Lower leg skin (tissue), 4 donors: ENCODE results near the gene PANK4. TPM values are rescaled to one million over a fixed set of nuclear protein-coding genes. Genes with fewer than 3 reads are reported as not detected.
"Not testable (repeated sequence)": the region's sequence is repeated elsewhere in the genome, so short reads cannot be mapped to it uniquely, and the experiment has no call there.

Experiments
- DNase-seq, 2 donors: peaks; one replicate each; pipeline ENCODE4 v3.0.0-alpha.2; 2019; ENCODE audit warnings: low spot score in 2 of 2
- H3K4me3 ChIP-seq: fragments of 200-600 bp; sonication (generic); 2 replicates; pipeline ENCODE4 v1.5.1; 2017; ENCODE audit warnings: mild to moderate bottlenecking, low read depth; ENCODE audit not compliant: poor library complexity, severe bottlenecking
- CTCF ChIP-seq, 3 donors: fragments of 450-650 bp; IDR thresholded peaks; one replicate each; pipeline ENCODE4 v1.5.1; 2016; ENCODE audit warnings: antibody characterized with exemption in 3 of 3, mild to moderate bottlenecking in 3 of 3, moderate library complexity in 2 of 3
- POLR2A ChIP-seq, 2 donors: fragments of 450-650 bp; IDR thresholded peaks; one replicate each; pipeline ENCODE4 v1.6.1; 2016 to 2017; ENCODE audit warnings: antibody characterized with exemption in 2 of 2, mild to moderate bottlenecking in 1 of 2, moderate library complexity in 1 of 2
- WGBS, 2 donors: methylation state at CpG; one replicate each; pipeline ENCODE4 v1.1.5; 2018; 5-methylcytosine and 5-hydroxymethylcytosine counted together
- intact Hi-C: fragments of 100-400 bp; cut with DNase I; formaldehyde crosslinking; loops from one replicate; pipeline ENCODE4 v1.15.0; 2023; ENCODE audit warnings: low total_unique reads
- total RNA-seq, 4 donors: library from RNA; depleted of rRNA; stranded (reverse); fragments of >200 nt; gene quantifications; one replicate each; pipeline ENCODE4 v1.1.0, GENCODE V29; 2016

Gene PANK4
- total RNA-seq, 4 donors from 2014 or later = 26.8 to 34.7 (median 32.5) TPM

GRCh38 chr1:2460203-2460602 is 66.2 kb downstream of the PANK4 start:
- DNase-seq = no peak
- 60 to 69% methylated on average over 8 of the region's 8 CpGs for WGBS, 2 donors
- H3K4me3 ChIP-seq = no peak overlapping the region
- TF ChIP-seq CTCF (IDR thresholded peaks at IDR 0.05) (no peak), POLR2A (IDR thresholded peaks at IDR 0.05) (no peak)
- intact Hi-C loops = no loop called here

- TF ChIP-seq POLR2A (IDR thresholded peaks at IDR 0.05) (no peak), CTCF (IDR thresholded peaks at IDR 0.05) (no peak)
- intact Hi-C loops = no loop called here
- H3K4me3 ChIP-seq = no peak overlapping the region
- 51 to 56% methylated on average over 19 to 23 of the region's 23 CpGs for whole genome bisulfite sequencing, 2 donors
- DNase-seq = no peak
These were observed 66.6 kb downstream of the PANK4 start for GRCh38 chr1:2459757-2460156.

GRCh38 chr1:2459102-2459753 is 67.2 kb downstream of the PANK4 start:
- WGBS, 2 donors = 71 to 75% methylated on average over 14 to 16 of the region's 16 CpGs

GRCh38 chr1:2458687-2459086 is 67.7 kb downstream of the PANK4 start:
- WGBS, 2 donors = 75 to 79% methylated on average over 16 of the region's 18 CpGs
- intact Hi-C loops = no loop called here
- no peak overlapping the region for H3K4me3 ChIP-seq
- DNase-seq = no peak
- no peak for TF ChIP-seq CTCF (IDR thresholded peaks at IDR 0.05)
- TF ChIP-seq POLR2A (IDR thresholded peaks at IDR 0.05) = no peak

More at GRCh38 chr1:2459102-2459753, 67.2 kb downstream of the PANK4 start:
- DNase-seq, H3K4me3 ChIP-seq, intact Hi-C loops: not testable (repeated sequence)

Other genes starting within 250 kb of the PANK4 start
- 1 to 10 TPM; 5.7 to 9.7 (median 7.1) TPM for gene MORN1, start 135.0 kb downstream of the PANK4 start, total RNA-seq
- 100 to 1,000 TPM in 1 of 4 donors, 10 to 100 TPM in 3; 67.4 to 114 (median 70.7) TPM for gene RER1, start 134.8 kb downstream of the PANK4 start, total RNA-seq
- 10 to 100 TPM; 18.3 to 35.9 (median 27.7) TPM for gene PEX10, start 114.0 kb downstream of the PANK4 start, total RNA-seq
- gene PLCH2, start 50.3 kb downstream of the PANK4 start, total RNA-seq = 100 to 1,000 TPM in 2 of 4 donors, 10 to 100 TPM in 2; 83.2 to 170 (median 115) TPM
- 10 to 100 TPM in 2 of 4 donors, 1 to 10 TPM in 2; 8.1 to 32.5 (median 9.6) TPM for gene HES5, start 3.7 kb upstream of the PANK4 start, total RNA-seq
- gene TNFRSF14, start 29.8 kb upstream of the PANK4 start, total RNA-seq = 10 to 100 TPM; 35.2 to 43.6 (median 38.3) TPM
- 10 to 100 TPM in 3 of 4 donors, 1 to 10 TPM in 1; 5.6 to 16.4 (median 12.0) TPM for gene PRXL2B, start 60.2 kb upstream of the PANK4 start, total RNA-seq
- 1 to 10 TPM in 3 of 4 donors, under 1 TPM in 1; 0.27 to 3.5 (median 1.6) TPM for gene MMEL1, start 106.4 kb upstream of the PANK4 start, total RNA-seq